Measurements from ENCODE around the gene ARMC3. TPM values are rescaled to one million over a fixed set of nuclear protein-coding genes. Genes with fewer than 3 reads are reported as not detected.
"Not testable (repeated sequence)": the region's sequence is repeated elsewhere in the genome, so short reads cannot be mapped to it uniquely, and the experiment has no call there.

Gene ARMC3
- polyA plus RNA-seq, 4 donors = 0.03 TPM; not detected in 3

DNA sequence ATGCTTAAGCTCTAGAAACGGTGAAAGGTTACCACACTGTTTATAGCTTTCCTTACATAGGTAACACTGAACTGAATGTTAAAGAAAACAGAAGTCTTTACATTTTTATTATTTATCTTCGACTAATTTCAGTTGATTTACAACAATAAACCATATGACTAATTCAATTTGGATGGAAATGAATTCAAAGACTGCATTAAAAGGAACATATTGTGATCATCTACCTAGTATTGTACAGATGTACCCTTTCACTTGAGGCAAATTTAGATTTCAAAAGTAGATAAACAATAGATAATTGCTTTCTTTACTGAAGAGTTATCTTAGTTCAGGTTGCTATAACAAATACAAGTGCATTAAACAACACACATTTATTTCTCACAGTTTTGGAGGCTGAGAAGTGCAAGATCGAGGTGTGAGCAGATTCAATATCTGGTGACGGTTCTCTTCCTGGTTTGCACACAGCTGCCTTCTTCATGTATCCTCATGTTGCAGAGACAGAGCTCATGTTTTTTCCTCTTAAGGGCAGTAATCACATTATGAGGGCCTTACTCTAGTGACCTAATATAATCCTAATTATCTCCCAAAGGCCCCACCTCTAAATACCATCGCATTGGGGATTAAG is 15.0 kb upstream of the ARMC3 start:
- Histone ChIP-seq H3K4me1 (ENCODE audit: control insufficient read depth in 3 of 3, insufficient read depth in 2 of 3, low read depth in 1 of 3, low read length in 2 of 3) (peaks cover 0 to 7% (median 5%) of the 10 kb centered on the region in 3 donors), H3K9me3 (ENCODE audit: control insufficient read depth in 2 of 2, insufficient read depth in 1 of 2, low read depth in 1 of 2, low read length in 1 of 2) (peaks cover 0 to 20% of the 10 kb centered on the region in 2 donors), H3K4me3 (ENCODE audit: low read depth in 1 of 3, low read length in 3 of 3) (no peak overlapping the region), H3K27ac (ENCODE audit: low read depth in 1 of 3, low read length in 2 of 3) (peak overlapping the region in 1 of 3 donors; percentile 11), H3K36me3 (ENCODE audit: control insufficient read depth in 3 of 3, insufficient read depth in 2 of 3, low read depth in 1 of 3, low read length in 3 of 3) (no peaks in the 10 kb centered on the region), H3K27me3 (ENCODE audit: control insufficient read depth in 3 of 3, insufficient read depth in 3 of 3, low read length in 3 of 3) (no peaks in the 10 kb centered on the region)
- DNase-seq = peak in 1 of 2 donors; percentile 7
- FAIRE-seq = no peak
- 12 to 45% (median 30%) methylated on average over 5 of the region's 5 CpGs for WGBS, 3 donors

DNA sequence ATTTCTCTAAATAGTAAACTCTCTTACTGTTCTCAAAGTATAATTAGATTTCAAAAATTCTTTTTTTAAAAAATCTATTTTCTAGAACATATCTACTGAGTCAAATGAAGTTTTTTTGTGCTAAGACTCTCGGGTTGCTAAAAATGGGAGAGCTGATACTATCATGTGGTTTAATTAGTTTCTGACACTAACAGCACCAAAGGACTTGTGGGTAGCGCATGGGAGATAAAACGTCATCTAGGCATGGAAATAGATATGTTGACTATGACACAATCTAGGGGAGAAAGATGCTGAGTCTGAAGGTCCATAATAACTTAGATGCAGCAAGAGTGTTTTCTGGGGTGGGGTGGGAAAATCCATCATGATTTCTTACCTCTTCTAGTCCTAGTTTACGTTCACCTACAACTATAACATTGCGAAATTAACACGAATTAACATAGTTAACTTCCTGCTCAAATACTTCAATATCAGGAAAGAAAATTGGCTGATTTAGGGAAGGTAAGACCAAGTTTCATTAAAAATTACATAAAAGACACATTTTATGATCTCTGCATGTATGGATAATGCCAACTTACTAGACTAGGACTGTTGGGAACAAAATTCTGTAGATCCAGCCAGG is 14.3 kb upstream of the ARMC3 start:
- Histone ChIP-seq H3K4me1 (ENCODE audit: control insufficient read depth in 3 of 3, insufficient read depth in 2 of 3, low read depth in 1 of 3, low read length in 2 of 3) (peaks cover 0 to 7% (median 5%) of the 10 kb centered on the region in 3 donors), H3K9me3 (ENCODE audit: control insufficient read depth in 2 of 2, insufficient read depth in 1 of 2, low read depth in 1 of 2, low read length in 1 of 2) (peaks cover 0 to 14% of the 10 kb centered on the region in 2 donors), H3K27me3 (ENCODE audit: control insufficient read depth in 3 of 3, insufficient read depth in 3 of 3, low read length in 3 of 3) (no peaks in the 10 kb centered on the region), H3K4me3 (ENCODE audit: low read depth in 1 of 3, low read length in 3 of 3) (no peak overlapping the region), H3K27ac (ENCODE audit: low read depth in 1 of 3, low read length in 2 of 3) (no peak overlapping the region), H3K36me3 (ENCODE audit: control insufficient read depth in 3 of 3, insufficient read depth in 2 of 3, low read depth in 1 of 3, low read length in 3 of 3) (no peaks in the 10 kb centered on the region)
- FAIRE-seq = no peak
- WGBS, 3 donors = 64 to 75% (median 68%) methylated on average over 6 of the region's 6 CpGs
- DNase-seq = peak in 1 of 2 donors; percentile 19

DNA sequence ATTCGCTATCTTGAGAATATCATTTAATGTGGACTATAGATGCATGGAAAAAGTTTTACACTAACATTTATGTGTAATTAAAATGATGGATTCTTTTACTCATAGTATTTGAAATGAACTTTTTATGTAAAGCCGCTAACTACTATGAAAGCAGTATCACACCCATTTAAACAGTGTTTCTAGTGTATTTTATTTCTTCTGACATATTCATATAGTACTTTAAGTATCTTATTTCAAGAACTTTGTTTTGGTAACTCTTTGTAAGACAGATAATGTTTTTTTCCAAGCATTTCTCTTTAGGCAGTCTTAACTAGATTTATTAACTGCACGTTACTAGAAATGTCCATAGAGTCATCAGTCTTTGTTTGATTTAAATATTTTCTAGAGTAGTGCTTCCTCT is 12.5 kb upstream of the ARMC3 start:
- no peak for FAIRE-seq
- H3K4me1 ChIP-seq (ENCODE audit: control insufficient read depth in 3 of 3, insufficient read depth in 2 of 3, low read depth in 1 of 3, low read length in 2 of 3) = peaks cover 0 to 7% (median 5%) of the 10 kb centered on the region in 3 donors
- 91 to 96% (median 96%) methylated on average over 3 of the region's 3 CpGs for WGBS, 3 donors

DNA sequence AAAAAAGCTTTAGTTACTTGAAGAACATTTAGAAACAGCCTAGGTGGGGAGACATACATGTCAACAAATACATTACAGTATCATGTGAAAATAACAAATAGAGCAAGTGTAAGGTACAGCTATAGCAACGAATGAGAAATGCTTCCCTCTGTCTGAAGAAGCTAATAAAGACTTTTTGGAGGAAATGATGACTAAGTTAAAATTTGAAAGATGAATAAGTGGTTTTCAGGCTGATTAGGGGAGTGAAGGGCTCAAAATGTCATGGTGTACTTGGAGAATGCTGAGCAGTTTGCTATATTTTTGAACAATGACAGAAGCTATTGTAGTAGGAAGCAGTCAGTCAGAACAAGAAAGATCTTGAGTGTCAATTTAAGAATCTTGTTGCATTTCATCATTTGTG is 2.8 kb upstream of the ARMC3 start:
- H3K27ac ChIP-seq (ENCODE audit: low read depth in 1 of 3, low read length in 2 of 3) = no peak overlapping the region
- no peak for FAIRE-seq

More for the DNA sequence above, 12.5 kb upstream of the ARMC3 start:
- no peaks in the 10 kb centered on the region for H3K36me3 ChIP-seq (ENCODE audit: control insufficient read depth in 3 of 3, insufficient read depth in 2 of 3, low read depth in 1 of 3, low read length in 3 of 3)
- peaks cover 0 to 2% (median 0%) of the 10 kb centered on the region in 3 donors for H3K27me3 ChIP-seq (ENCODE audit: control insufficient read depth in 3 of 3, insufficient read depth in 3 of 3, low read length in 3 of 3)
- H3K9me3 ChIP-seq (ENCODE audit: control insufficient read depth in 2 of 2, insufficient read depth in 1 of 2, low read depth in 1 of 2, low read length in 1 of 2) = peaks cover 0 to 10% of the 10 kb centered on the region in 2 donors
- no peak for DNase-seq
- H3K4me3 ChIP-seq (ENCODE audit: low read depth in 1 of 3, low read length in 3 of 3) = no peak overlapping the region
- H3K27ac ChIP-seq (ENCODE audit: low read depth in 1 of 3, low read length in 2 of 3) = no peak overlapping the region

DNA sequence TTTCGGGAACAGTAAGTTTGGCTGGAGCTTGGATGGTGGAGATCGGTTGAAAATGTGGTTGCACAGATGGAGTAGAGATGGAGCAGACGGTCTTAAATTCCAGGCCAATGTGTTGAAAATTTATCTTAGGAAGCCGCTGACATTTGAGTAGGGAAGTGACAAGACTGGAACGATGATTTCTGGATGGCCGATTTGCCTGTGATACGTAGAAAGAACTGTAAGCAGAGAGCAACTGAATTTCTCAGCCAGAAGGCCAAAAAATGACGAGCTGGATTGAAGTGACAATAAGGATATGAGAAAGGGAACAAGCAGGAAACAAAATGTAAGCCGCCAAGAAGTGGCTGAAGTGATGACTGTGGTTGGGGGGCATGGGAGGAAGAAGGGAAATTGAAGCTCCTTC is 687 bp upstream of the ARMC3 start:
- no peak for FAIRE-seq
- WGBS, 3 donors = 84 to 90% (median 86%) methylated on average over 9 of the region's 9 CpGs

More for the DNA sequence above, 2.8 kb upstream of the ARMC3 start:
- DNase-seq = no peak
- Histone ChIP-seq H3K4me3 (ENCODE audit: low read depth in 1 of 3, low read length in 3 of 3) (no peak overlapping the region), H3K9me3 (ENCODE audit: control insufficient read depth in 2 of 2, insufficient read depth in 1 of 2, low read depth in 1 of 2, low read length in 1 of 2) (no peaks in the 10 kb centered on the region), H3K27me3 (ENCODE audit: control insufficient read depth in 3 of 3, insufficient read depth in 3 of 3, low read length in 3 of 3) (no peaks in the 10 kb centered on the region), H3K36me3 (ENCODE audit: control insufficient read depth in 3 of 3, insufficient read depth in 2 of 3, low read depth in 1 of 3, low read length in 3 of 3) (no peaks in the 10 kb centered on the region), H3K4me1 (ENCODE audit: control insufficient read depth in 3 of 3, insufficient read depth in 2 of 3, low read depth in 1 of 3, low read length in 2 of 3) (peaks cover 0 to 9% (median 2%) of the 10 kb centered on the region in 3 donors)
- WGBS, 3 donors = 53 to 66% (median 60%) methylated on average over 1 of the region's 1 CpG

DNA sequence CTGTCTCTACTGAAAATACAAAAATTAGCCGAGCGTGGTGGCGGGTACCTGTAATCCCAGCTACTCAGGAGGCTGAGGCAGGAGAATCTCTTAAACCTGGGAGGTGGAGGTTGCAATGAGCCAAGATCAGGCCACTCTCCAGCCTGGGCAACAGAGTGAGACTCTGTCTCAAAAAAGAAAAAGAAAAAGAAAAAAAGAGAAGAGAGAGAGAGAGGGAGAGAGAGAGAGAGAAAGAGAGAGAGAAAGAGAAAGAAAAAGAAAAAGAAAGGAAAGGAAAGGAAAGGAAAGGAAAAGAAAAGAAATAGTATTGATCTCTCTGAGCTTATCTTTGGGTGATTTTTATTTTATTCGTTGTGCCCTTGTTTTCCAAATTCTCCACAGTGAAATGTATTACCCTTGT is 1.2 kb downstream of the ARMC3 start:
- H3K4me3 ChIP-seq (ENCODE audit: low read depth in 1 of 3, low read length in 3 of 3); FAIRE-seq; H3K27me3 ChIP-seq (ENCODE audit: control insufficient read depth in 3 of 3, insufficient read depth in 3 of 3, low read length in 3 of 3); H3K36me3 ChIP-seq (ENCODE audit: control insufficient read depth in 3 of 3, insufficient read depth in 2 of 3, low read depth in 1 of 3, low read length in 3 of 3); H3K27ac ChIP-seq (ENCODE audit: low read depth in 1 of 3, low read length in 2 of 3); DNase-seq; H3K9me3 ChIP-seq (ENCODE audit: control insufficient read depth in 2 of 2, insufficient read depth in 1 of 2, low read depth in 1 of 2, low read length in 1 of 2): not testable (repeated sequence)
- H3K4me1 ChIP-seq (ENCODE audit: control insufficient read depth in 3 of 3, insufficient read depth in 2 of 3, low read depth in 1 of 3, low read length in 2 of 3) = peaks cover 2 to 12% (median 2%) of the 10 kb centered on the region in 3 donors
- WGBS, 3 donors = 93% methylated on average over 4 of the region's 4 CpGs

More for the DNA sequence above, 687 bp upstream of the ARMC3 start:
- H3K27ac ChIP-seq (ENCODE audit: low read depth in 1 of 3, low read length in 2 of 3) = no peak overlapping the region
- H3K4me1 ChIP-seq (ENCODE audit: control insufficient read depth in 3 of 3, insufficient read depth in 2 of 3, low read depth in 1 of 3, low read length in 2 of 3) = peaks cover 0 to 12% (median 2%) of the 10 kb centered on the region in 3 donors
- H3K27me3 ChIP-seq (ENCODE audit: control insufficient read depth in 3 of 3, insufficient read depth in 3 of 3, low read length in 3 of 3) = no peaks in the 10 kb centered on the region
- no peaks in the 10 kb centered on the region for H3K36me3 ChIP-seq (ENCODE audit: control insufficient read depth in 3 of 3, insufficient read depth in 2 of 3, low read depth in 1 of 3, low read length in 3 of 3)
- H3K4me3 ChIP-seq (ENCODE audit: low read depth in 1 of 3, low read length in 3 of 3) = peak overlapping the region in 1 of 3 donors; percentile 54
- no peaks in the 10 kb centered on the region for H3K9me3 ChIP-seq (ENCODE audit: control insufficient read depth in 2 of 2, insufficient read depth in 1 of 2, low read depth in 1 of 2, low read length in 1 of 2)
- no peak for DNase-seq

DNA sequence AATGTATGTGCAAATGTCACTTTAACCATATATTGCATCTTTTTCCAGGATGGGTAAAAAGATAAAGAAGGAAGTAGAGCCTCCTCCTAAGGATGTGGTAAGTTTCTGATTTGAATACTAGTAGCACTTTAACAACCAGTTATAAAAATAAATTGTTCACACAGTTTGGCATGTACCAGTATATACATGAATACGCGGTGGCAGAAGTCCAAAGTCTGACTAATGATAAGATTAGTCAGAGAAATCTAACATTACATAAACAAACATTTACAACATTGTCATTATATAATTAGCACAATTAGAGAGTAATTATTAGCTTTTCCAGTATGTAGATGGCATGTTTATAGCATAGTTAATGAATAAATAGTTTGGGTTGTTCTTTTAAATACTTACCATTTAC is 4.1 kb downstream of the ARMC3 start:
- 10 to 28% (median 24%) methylated on average over 2 of the region's 2 CpGs for WGBS, 3 donors
- Histone ChIP-seq H3K36me3 (ENCODE audit: control insufficient read depth in 3 of 3, insufficient read depth in 2 of 3, low read depth in 1 of 3, low read length in 3 of 3) (no peaks in the 10 kb centered on the region), H3K9me3 (ENCODE audit: control insufficient read depth in 2 of 2, insufficient read depth in 1 of 2, low read depth in 1 of 2, low read length in 1 of 2) (no peaks in the 10 kb centered on the region), H3K27ac (ENCODE audit: low read depth in 1 of 3, low read length in 2 of 3) (no peak overlapping the region), H3K27me3 (ENCODE audit: control insufficient read depth in 3 of 3, insufficient read depth in 3 of 3, low read length in 3 of 3) (no peaks in the 10 kb centered on the region), H3K4me3 (ENCODE audit: low read depth in 1 of 3, low read length in 3 of 3) (no peak overlapping the region), H3K4me1 (ENCODE audit: control insufficient read depth in 3 of 3, insufficient read depth in 2 of 3, low read depth in 1 of 3, low read length in 2 of 3) (peaks cover 2 to 12% (median 2%) of the 10 kb centered on the region in 3 donors)
- DNase-seq (peak; percentile 71 to 92), FAIRE-seq (peak; percentile 85)

DNA sequence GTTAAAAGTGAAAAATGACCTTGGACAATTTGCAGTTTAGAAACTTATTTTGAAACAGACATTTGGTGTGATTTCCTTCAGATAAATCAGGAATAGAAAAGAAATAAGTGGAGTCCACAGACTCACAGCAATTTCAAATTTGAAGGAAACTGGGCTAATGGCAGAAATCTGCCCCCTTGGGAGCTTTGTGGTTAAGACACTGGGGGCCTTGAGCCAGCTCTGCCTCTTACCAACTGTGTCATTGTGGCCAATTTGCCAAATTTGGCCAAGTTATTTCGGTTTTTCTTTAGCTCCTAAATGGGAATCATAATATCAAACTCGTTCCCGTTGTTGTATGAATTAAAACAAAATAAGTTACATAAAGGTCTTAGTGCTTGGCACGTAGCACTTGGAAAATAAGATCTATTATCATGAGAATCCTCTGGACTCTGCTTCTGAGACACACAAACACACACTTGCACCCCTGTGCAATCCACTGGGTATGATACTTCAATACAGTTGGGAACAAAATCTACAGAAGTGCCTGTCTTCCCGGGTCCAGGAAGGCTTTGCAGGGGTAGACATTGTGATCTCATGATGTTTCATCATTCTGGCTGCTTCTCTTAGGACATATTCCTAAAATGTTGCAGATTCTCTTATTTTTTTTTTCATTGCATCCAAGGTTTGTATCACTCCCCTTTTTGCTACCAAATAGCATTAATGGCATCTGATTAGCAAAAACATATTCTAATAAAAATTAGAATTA is 4.9 kb downstream of the ARMC3 start:
- WGBS, 3 donors = 67 to 79% (median 71%) methylated on average over 5 of the region's 5 CpGs
- no peaks in the 10 kb centered on the region for H3K9me3 ChIP-seq (ENCODE audit: control insufficient read depth in 2 of 2, insufficient read depth in 1 of 2, low read depth in 1 of 2, low read length in 1 of 2)
- no peak for FAIRE-seq
- peaks cover 2 to 7% (median 2%) of the 10 kb centered on the region in 3 donors for H3K4me1 ChIP-seq (ENCODE audit: control insufficient read depth in 3 of 3, insufficient read depth in 2 of 3, low read depth in 1 of 3, low read length in 2 of 3)
- H3K27ac ChIP-seq (ENCODE audit: low read depth in 1 of 3, low read length in 2 of 3) = no peak overlapping the region
- H3K27me3 ChIP-seq (ENCODE audit: control insufficient read depth in 3 of 3, insufficient read depth in 3 of 3, low read length in 3 of 3) = no peaks in the 10 kb centered on the region
- H3K36me3 ChIP-seq (ENCODE audit: control insufficient read depth in 3 of 3, insufficient read depth in 2 of 3, low read depth in 1 of 3, low read length in 3 of 3) = no peaks in the 10 kb centered on the region
- no peak overlapping the region for H3K4me3 ChIP-seq (ENCODE audit: low read depth in 1 of 3, low read length in 3 of 3)
- no peak for DNase-seq

All from small intestine (tissue), 7 donors.